B cell (primary cell): ENCODE measurements around the gene REEP2. TPM values are rescaled to one million over a fixed set of nuclear protein-coding genes. Genes with fewer than 3 reads are reported as not detected.

Source experiments
- ATAC-seq: fragments of 200-7000 bp; cut with Tn5 transposase; one replicate; pipeline ENCODE4 v1.10.0; 2021; ENCODE audit warnings: low read depth, mild to moderate bottlenecking, moderate number of reproducible peaks, moderate library complexity
- CTCF ChIA-PET: fragments of 350-600 bp; sonication (Branson Sonifier 250); formaldehyde crosslinking; loops from one replicate; lab custom pipeline; 2021; ENCODE audit warnings: antibody characterized with exemption, inconsistent platforms; lab: Charles Lee
- POLR2A ChIA-PET: fragments of 350-600 bp; sonication (Branson Sonifier 250); formaldehyde crosslinking; loops from one replicate; lab custom pipeline; 2021; ENCODE audit warnings: antibody characterized with exemption; lab: Charles Lee
- DNase-seq: peaks from one replicate; pipeline ENCODE4 v3.0.0; 2013
- H2AFZ ChIP-seq: 2 replicates; pipeline ENCODE4 v1.6.1; 2012; ENCODE audit warnings: mild to moderate bottlenecking, low read depth, low read length; ENCODE audit not compliant: insufficient read depth, poor library complexity, severe bottlenecking
- H3K27ac ChIP-seq, 2 donors: 1 replicate in 1 of 2; 2 replicates in 1 of 2; pipeline ENCODE4 v1.5.1; 2012 to 2013; ENCODE audit warnings: low read length in 2 of 2, mild to moderate bottlenecking in 2 of 2, moderate library complexity in 1 of 2
- H3K27me3 ChIP-seq, 4 experiments: fragments of 200-600 bp in 1 of 4; sonication (generic) in 1 of 4; replicated peaks in 1 of 4; 1 replicate in 2 of 4; 2 replicates in 2 of 4; pipeline versions ENCODE4 v1.6.1 to v1.7.0; 2013 to 2016; ENCODE audit warnings: low read length in 3 of 4, mild to moderate bottlenecking in 2 of 4, mixed read lengths in 1 of 4, moderate library complexity in 1 of 4; ENCODE audit not compliant: insufficient read depth in 4 of 4, control insufficient read depth in 3 of 4; ENCODE audit errors: control extremely low read depth in 1 of 4
- H3K36me3 ChIP-seq, 2 experiments: replicated peaks in 1 of 2; 1 replicate in 1 of 2; 2 replicates in 1 of 2; pipeline versions ENCODE4 v1.6.1 to v1.7.1; 2013; ENCODE audit warnings: low read length in 1 of 2; ENCODE audit not compliant: insufficient read depth in 2 of 2, control insufficient read depth in 1 of 2; ENCODE audit errors: control extremely low read depth in 1 of 2, extremely low read depth in 1 of 2
- H3K4me1 ChIP-seq, 2 donors: fragments of 200-600 bp in 1 of 2; sonication (generic) in 1 of 2; 1 replicate in 1 of 2; 2 replicates in 1 of 2; pipeline versions ENCODE4 v1.5.1 to v1.6.1; 2013 to 2017; ENCODE audit warnings: low read length in 2 of 2; ENCODE audit not compliant: control insufficient read depth in 2 of 2, insufficient read depth in 2 of 2
- H3K4me2 ChIP-seq: replicated peaks from 2 replicates; pipeline ENCODE3; 2012; ENCODE audit warnings: mild to moderate bottlenecking, low read depth, low read length; ENCODE audit not compliant: poor library complexity, severe bottlenecking
- H3K4me3 ChIP-seq, 5 experiments: fragments of 200-600 bp in 1 of 5; sonication (generic) in 1 of 5; 1 replicate in 3 of 5; 2 replicates in 2 of 5; pipeline versions ENCODE4 v1.5.1 to v1.7.0; 2011 to 2016; ENCODE audit warnings: low read length in 4 of 5, mild to moderate bottlenecking in 4 of 5, low read depth in 2 of 5, control low read depth in 1 of 5, moderate library complexity in 1 of 5; ENCODE audit not compliant: insufficient read depth in 1 of 5; ENCODE audit errors: control extremely low read depth in 1 of 5, extremely low read depth in 1 of 5
- H3K79me2 ChIP-seq: fragments of 200-600 bp; sonication (generic); one replicate; pipeline ENCODE4 v1.6.0; 2016; ENCODE audit warnings: low read length; ENCODE audit not compliant: control insufficient read depth, insufficient read depth
- H3K9ac ChIP-seq: fragments of 200-600 bp; sonication (generic); 2 replicates; pipeline ENCODE4 v1.6.1; 2017; ENCODE audit warnings: mild to moderate bottlenecking, low read length, moderate library complexity
- H3K9me3 ChIP-seq, 3 donors: one replicate each; pipeline versions ENCODE4 v1.6.1 to v1.7.1; 2013; ENCODE audit warnings: low read length in 2 of 3; ENCODE audit not compliant: control insufficient read depth in 2 of 3, insufficient read depth in 1 of 3; ENCODE audit errors: control extremely low read depth in 1 of 3
- H4K20me1 ChIP-seq: 2 replicates; pipeline ENCODE4 v1.6.0; 2012; ENCODE audit warnings: mild to moderate bottlenecking, low read length; ENCODE audit not compliant: insufficient read depth, control insufficient read depth, poor library complexity, severe bottlenecking
- H3K27ac Mint-ChIP-seq: one replicate; pipeline ENCODE4 v1.8.0; 2021; ENCODE audit warnings: mixed read lengths
- H3K27me3 Mint-ChIP-seq: one replicate; pipeline ENCODE4 v1.8.0; 2021; ENCODE audit warnings: mixed read lengths
- H3K4me1 Mint-ChIP-seq: one replicate; pipeline ENCODE4 v1.8.0; 2021; ENCODE audit warnings: mixed read lengths
- H3K4me3 Mint-ChIP-seq: one replicate; pipeline ENCODE4 v1.8.0; 2021; ENCODE audit warnings: mixed read lengths
- H3K9me3 Mint-ChIP-seq: one replicate; pipeline ENCODE4 v1.8.0; 2022; ENCODE audit warnings: mixed read lengths; ENCODE audit not compliant: insufficient read depth
- EZH2 ChIP-seq: IDR thresholded peaks from 2 replicates; pipeline ENCODE4 v1.6.1; 2012; ENCODE audit warnings: borderline replicate concordance, low read depth, mild to moderate bottlenecking, moderate library complexity, low read length; ENCODE audit not compliant: insufficient read depth, poor library complexity, severe bottlenecking
- WGBS: methylation state at CpG from one replicate; pipeline ENCODE4 v1.1.5; 2013; ENCODE audit warnings: missing lambda C conversion rate; ENCODE audit not compliant: insufficient coverage; 5-methylcytosine and 5-hydroxymethylcytosine counted together
- intact Hi-C: fragments of 100-400 bp; cut with micrococcal nuclease; formaldehyde crosslinking; loops from one replicate; pipeline ENCODE4 v1.10.0; 2022
- polyA plus RNA-seq: library from polyadenylated mRNA; depleted of rRNA; stranded (reverse); fragments of >200 nt; gene quantifications from 2 replicates; pipeline ENCODE4 v1.2.3, GENCODE V29; 2012
- total RNA-seq, 2 donors: library from RNA; stranded (reverse); fragments of 120-200 nt in 1 of 2; gene quantifications; 1 replicate in 1 of 2; 2 replicates in 1 of 2; pipeline versions ENCODE4 v1.2.3 to v1.2.4, GENCODE V29; 2013 to 2022
- TF ChIP-seq, protein P1 (sequence below): fragments of 200-600 bp; IDR thresholded peaks from one replicate; pipeline ENCODE4 v1.8.0; 2022; ENCODE audit warnings: antibody characterized with exemption, mild to moderate bottlenecking

REEP2 gene
- total and polyA plus RNA-seq, 2 donors (not counting 1 experiment from before 2014, with no cell fraction given) = 0.20 TPM; not detected in 1

- CTCF ChIA-PET = interaction anchor here (1.2 to 1.4 kb wide), 2 partner anchors 27 to 42 kb away, joined by 4 to 5 read pairs; partner anchors contain the start of gene EGR1
- 4% methylated on average over 93 of the region's 93 CpGs for WGBS
- peak overlapping the region; percentile 93 for H3K4me2 ChIP-seq
- intact Hi-C loops = loop anchor here (1.0 kb wide), 2 partner anchors 27 to 51 kb away; partner anchors contain the start of genes EGR1 and ETF1
- H3K27me3 ChIP-seq = peaks cover 0 to 51% (median 29%) of the 10 kb centered on the region in 4 experiments
- POLR2A ChIA-PET = interaction anchor here (0.5 to 1.0 kb wide), 2 partner anchors 11 to 28 kb away, joined by 3 to 4 read pairs; no protein-coding TSS in a partner anchor
- peak overlapping the region; percentile 67 for H3K9ac ChIP-seq
- H3K9me3 Mint-ChIP-seq = no peaks in the 10 kb centered on the region
- H3K27ac Mint-ChIP-seq = peak overlapping the region; percentile 63
- H3K9me3 ChIP-seq = peaks cover 0 to 16% (median 0%) of the 10 kb centered on the region in 3 donors
- peak overlapping the region in 4 of 5 experiments; percentile 36 to 61 (median 56) for H3K4me3 ChIP-seq
- peak overlapping the region; percentile 75 for H2AFZ ChIP-seq
- peaks cover 17% of the 10 kb centered on the region for H4K20me1 ChIP-seq
- peak; percentile 99 for ATAC-seq
- H3K27ac ChIP-seq = no peak overlapping the region
- H3K27me3 Mint-ChIP-seq = peaks cover 29% of the 10 kb centered on the region
- H3K4me1 ChIP-seq = peaks cover 19% of the 10 kb centered on the region in 2 donors
- no peaks in the 10 kb centered on the region for H3K36me3 ChIP-seq
- H3K79me2 ChIP-seq = no peaks in the 10 kb centered on the region
- H3K4me1 Mint-ChIP-seq = peaks cover 6% of the 10 kb centered on the region
- DNase-seq = peak; percentile 89
- TF ChIP-seq, protein P1, sequence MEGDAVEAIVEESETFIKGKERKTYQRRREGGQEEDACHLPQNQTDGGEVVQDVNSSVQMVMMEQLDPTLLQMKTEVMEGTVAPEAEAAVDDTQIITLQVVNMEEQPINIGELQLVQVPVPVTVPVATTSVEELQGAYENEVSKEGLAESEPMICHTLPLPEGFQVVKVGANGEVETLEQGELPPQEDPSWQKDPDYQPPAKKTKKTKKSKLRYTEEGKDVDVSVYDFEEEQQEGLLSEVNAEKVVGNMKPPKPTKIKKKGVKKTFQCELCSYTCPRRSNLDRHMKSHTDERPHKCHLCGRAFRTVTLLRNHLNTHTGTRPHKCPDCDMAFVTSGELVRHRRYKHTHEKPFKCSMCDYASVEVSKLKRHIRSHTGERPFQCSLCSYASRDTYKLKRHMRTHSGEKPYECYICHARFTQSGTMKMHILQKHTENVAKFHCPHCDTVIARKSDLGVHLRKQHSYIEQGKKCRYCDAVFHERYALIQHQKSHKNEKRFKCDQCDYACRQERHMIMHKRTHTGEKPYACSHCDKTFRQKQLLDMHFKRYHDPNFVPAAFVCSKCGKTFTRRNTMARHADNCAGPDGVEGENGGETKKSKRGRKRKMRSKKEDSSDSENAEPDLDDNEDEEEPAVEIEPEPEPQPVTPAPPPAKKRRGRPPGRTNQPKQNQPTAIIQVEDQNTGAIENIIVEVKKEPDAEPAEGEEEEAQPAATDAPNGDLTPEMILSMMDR = no peak
- no peak for TF ChIP-seq EZH2
- peak overlapping the region; percentile 93 for H3K4me3 Mint-ChIP-seq
These were observed 53.1 kb downstream of the REEP2 start for GRCh38 chr5:138491669-138492559.
